Fibroblast of upper back skin (primary cell): ENCODE data around the gene FNBP1L.
"Not testable (repeated sequence)": the region's sequence is repeated elsewhere in the genome, so short reads cannot be mapped to it uniquely, and the experiment has no call there.

Source experiments
- DNase-seq: peaks from one replicate; pipeline ENCODE4 v3.0.0-alpha.2; 2013

FNBP1L gene

GRCh38 chr1:93537924-93538323, 90.0 kb downstream of the FNBP1L start:
- DNase-seq = peak; percentile 46

- DNase-seq = no peak
Observed at GRCh38 chr1:93541045-93541444, 93.1 kb downstream of the FNBP1L start.

GRCh38 chr1:93542398-93542797, 94.5 kb downstream of the FNBP1L start:
- DNase-seq = peak; percentile 27

GRCh38 chr1:93546162-93546863, 98.4 kb downstream of the FNBP1L start:
- DNase-seq = no peak

GRCh38 chr1:93549131-93549530, 101.2 kb downstream of the FNBP1L start:
- no peak for DNase-seq

GRCh38 chr1:93549811-93550210, 101.9 kb downstream of the FNBP1L start:
- DNase-seq = no peak

- peak; percentile 70 for DNase-seq
Observed at GRCh38 chr1:93552741-93553455, 105.0 kb downstream of the FNBP1L start.

GRCh38 chr1:93553886-93554490, 106.1 kb downstream of the FNBP1L start:
- not testable (repeated sequence) for DNase-seq

GRCh38 chr1:93554883-93555872, 107.3 kb downstream of the FNBP1L start:
- no peak for DNase-seq

- no peak for DNase-seq
Observed at GRCh38 chr1:93556291-93556690, 108.4 kb downstream of the FNBP1L start.

- DNase-seq = no peak
Observed at GRCh38 chr1:93559045-93559444, 111.1 kb downstream of the FNBP1L start.

GRCh38 chr1:93559695-93560094, 111.8 kb downstream of the FNBP1L start:
- no peak for DNase-seq

- peak; percentile 80 for DNase-seq
Observed at GRCh38 chr1:93565496-93566206, 117.7 kb downstream of the FNBP1L start.

GRCh38 chr1:93566227-93566626, 118.3 kb downstream of the FNBP1L start:
- no peak for DNase-seq

- peak; percentile 85 for DNase-seq
Observed at GRCh38 chr1:93567255-93567918, 119.5 kb downstream of the FNBP1L start.

- DNase-seq = no peak
Observed at GRCh38 chr1:93569489-93569888, 121.6 kb downstream of the FNBP1L start.

GRCh38 chr1:93571623-93572310, 123.8 kb downstream of the FNBP1L start:
- DNase-seq = no peak

- DNase-seq = no peak
Observed at GRCh38 chr1:93573940-93574469, 126.1 kb downstream of the FNBP1L start.

- DNase-seq = no peak
Observed at GRCh38 chr1:93574511-93574910, 126.6 kb downstream of the FNBP1L start.

- no peak for DNase-seq
Observed at GRCh38 chr1:93574991-93575390, 127.1 kb downstream of the FNBP1L start.
